ENCODE measurements around the gene AHCYL2.

DNA sequence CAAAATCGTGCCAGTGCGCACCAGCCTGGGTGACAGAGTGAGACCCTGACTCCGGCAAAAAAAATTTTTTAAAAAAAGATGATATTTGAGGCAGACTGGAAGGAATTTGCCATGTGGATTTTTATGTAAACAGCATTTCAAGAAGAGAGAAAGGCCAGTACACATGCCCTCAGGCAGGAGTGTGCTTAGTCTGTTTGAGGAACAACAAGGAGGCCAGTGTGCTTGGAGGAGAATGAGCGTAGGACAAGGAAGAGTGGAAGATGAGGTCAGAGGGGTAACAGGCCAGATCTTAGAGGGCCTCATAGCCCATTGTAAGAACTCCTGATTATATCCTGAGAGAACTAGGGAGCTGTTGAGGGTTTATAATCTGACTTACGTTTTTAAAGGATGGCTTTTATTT, 192.2 kb downstream of the AHCYL2 start:
- TF ChIP-seq, protein P1, sequence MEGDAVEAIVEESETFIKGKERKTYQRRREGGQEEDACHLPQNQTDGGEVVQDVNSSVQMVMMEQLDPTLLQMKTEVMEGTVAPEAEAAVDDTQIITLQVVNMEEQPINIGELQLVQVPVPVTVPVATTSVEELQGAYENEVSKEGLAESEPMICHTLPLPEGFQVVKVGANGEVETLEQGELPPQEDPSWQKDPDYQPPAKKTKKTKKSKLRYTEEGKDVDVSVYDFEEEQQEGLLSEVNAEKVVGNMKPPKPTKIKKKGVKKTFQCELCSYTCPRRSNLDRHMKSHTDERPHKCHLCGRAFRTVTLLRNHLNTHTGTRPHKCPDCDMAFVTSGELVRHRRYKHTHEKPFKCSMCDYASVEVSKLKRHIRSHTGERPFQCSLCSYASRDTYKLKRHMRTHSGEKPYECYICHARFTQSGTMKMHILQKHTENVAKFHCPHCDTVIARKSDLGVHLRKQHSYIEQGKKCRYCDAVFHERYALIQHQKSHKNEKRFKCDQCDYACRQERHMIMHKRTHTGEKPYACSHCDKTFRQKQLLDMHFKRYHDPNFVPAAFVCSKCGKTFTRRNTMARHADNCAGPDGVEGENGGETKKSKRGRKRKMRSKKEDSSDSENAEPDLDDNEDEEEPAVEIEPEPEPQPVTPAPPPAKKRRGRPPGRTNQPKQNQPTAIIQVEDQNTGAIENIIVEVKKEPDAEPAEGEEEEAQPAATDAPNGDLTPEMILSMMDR (IDR thresholded peaks at IDR 0.05; ENCODE audit: low read depth, low read length): no peak
- TF ChIP-seq MAX (IDR thresholded peaks at IDR 0.05; ENCODE audit: low read depth, low read length) (no peak), POLR2A (IDR thresholded peaks at IDR 0.05; ENCODE audit: extremely low read depth, insufficient read length) (no peak)

All from NB4 (cell line).